PC-9 (cell line): ENCODE measurements around the gene AQR. TPM values are rescaled to one million over a fixed set of nuclear protein-coding genes. Genes with fewer than 3 reads are reported as not detected.

ENCODE experiments used
- BruUV-seq: library from RNA; stranded (reverse); fragments of 400-500 nt; replicated peaks from 2 replicates; lab custom pipeline; 2021; lab: Mats Ljungman, UMichigan
- CTCF ChIA-PET: fragments of 300-600 bp; sonication (Branson Sonifier 250); formaldehyde crosslinking; loops from one replicate; lab custom pipeline; 2022; ENCODE audit warnings: antibody characterized with exemption; lab: Charles Lee
- POLR2A ChIA-PET: fragments of 300-600 bp; sonication (Branson Sonifier 250); formaldehyde crosslinking; loops from one replicate; lab custom pipeline; 2022; ENCODE audit warnings: antibody characterized with exemption; ENCODE audit not compliant: unreplicated experiment; lab: Charles Lee
- DNase-seq, 2 experiments: peaks; one replicate each; pipeline versions ENCODE4 v3.0.0 to v3.0.0-alpha.2; 2015 to 2022; ENCODE audit warnings: mixed read lengths in 1 of 2
- H2AFZ ChIP-seq: fragments of 200-600 bp; sonication (generic); 2 replicates; pipeline ENCODE4 v1.8.1; 2017; ENCODE audit warnings: antibody characterized with exemption
- H3F3A ChIP-seq: fragments of 200-600 bp; sonication (generic); 2 replicates; pipeline ENCODE4 v1.8.1; 2017; ENCODE audit warnings: antibody characterized with exemption, mild to moderate bottlenecking, low read depth; ENCODE audit not compliant: insufficient read depth
- H3K27ac ChIP-seq: fragments of 200-600 bp; sonication (generic); 2 replicates; pipeline ENCODE4 v1.6.1; 2016; ENCODE audit warnings: mixed run types
- H3K27me3 ChIP-seq: fragments of 200-600 bp; sonication (generic); 2 replicates; pipeline ENCODE4 v1.6.1; 2016; ENCODE audit warnings: low read depth, mixed run types; ENCODE audit not compliant: insufficient read depth
- H3K36me3 ChIP-seq: fragments of 200-600 bp; sonication (generic); 2 replicates; pipeline ENCODE4 v1.6.1; 2016; ENCODE audit warnings: low read depth, mixed run types
- H3K4me1 ChIP-seq: fragments of 200-600 bp; sonication (generic); replicated peaks from 2 replicates; pipeline ENCODE4 v1.6.1; 2016; ENCODE audit warnings: mixed run types; ENCODE audit not compliant: insufficient read depth
- H3K4me2 ChIP-seq: fragments of 200-600 bp; sonication (generic); 2 replicates; pipeline ENCODE4 v1.6.1; 2017; ENCODE audit warnings: mixed run types
- H3K4me3 ChIP-seq: fragments of 200-600 bp; sonication (generic); 2 replicates; pipeline ENCODE4 v1.6.1; 2016; ENCODE audit warnings: mixed run types
- H3K79me2 ChIP-seq: fragments of 200-600 bp; sonication (generic); 2 replicates; pipeline ENCODE4 v1.6.1; 2017; ENCODE audit warnings: low read depth, mixed run types
- H3K9me2 ChIP-seq: fragments of 200-600 bp; sonication (generic); 2 replicates; pipeline ENCODE4 v1.8.1; 2017; ENCODE audit warnings: mild to moderate bottlenecking; ENCODE audit not compliant: insufficient read depth
- H3K9me3 ChIP-seq: fragments of 200-600 bp; sonication (generic); 2 replicates; pipeline ENCODE4 v1.8.1; 2016; ENCODE audit warnings: low read depth; ENCODE audit not compliant: insufficient read depth
- H4K20me1 ChIP-seq: fragments of 200-600 bp; sonication (generic); 2 replicates; pipeline ENCODE4 v1.8.1; 2017; ENCODE audit not compliant: insufficient read depth
- EZH2 ChIP-seq: fragments of 200-600 bp; sonication (generic); IDR thresholded peaks from 2 replicates; pipeline ENCODE4 v1.8.0; 2017; ENCODE audit warnings: antibody characterized with exemption, low read depth
- intact Hi-C: fragments of 100-400 bp; cut with micrococcal nuclease; formaldehyde crosslinking; loops from one replicate; pipeline ENCODE4 v1.10.0; 2022; ENCODE audit not compliant: unreplicated experiment
- total RNA-seq: library from RNA; stranded (reverse); gene quantifications from 2 replicates; pipeline ENCODE4 v1.2.3, GENCODE V29; 2021
- TF ChIP-seq, protein P1 (sequence below): fragments of 200-600 bp; sonication (generic); conservative IDR thresholded peaks from 2 replicates; pipeline ENCODE4 v1.6.1; 2017; ENCODE audit warnings: mixed run types, antibody characterized with exemption, mild to moderate bottlenecking, moderate library complexity

Gene AQR
- total RNA-seq, 1 experiment from 2014 or later = 33.6 TPM

DNA sequence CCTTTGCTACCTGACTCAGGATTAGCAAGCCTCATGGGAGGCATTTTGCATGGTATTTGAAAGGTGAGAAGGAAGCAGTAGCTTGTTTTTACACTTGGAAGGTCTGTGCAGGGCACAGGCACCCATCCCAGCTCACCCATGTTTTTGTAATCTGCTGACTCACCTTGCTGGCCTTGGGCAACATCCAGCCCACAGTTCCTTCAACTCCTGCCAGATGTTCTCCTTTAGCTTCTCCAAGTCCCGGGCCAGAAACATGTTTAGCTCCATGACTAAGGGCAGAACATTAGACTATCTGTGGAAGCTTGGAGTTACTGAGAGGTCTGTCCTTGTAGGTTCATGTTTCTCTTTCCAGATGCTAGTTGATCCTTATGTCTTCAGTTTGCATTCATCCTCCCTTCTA lies 31.0 kb upstream of the AQR start:
- Histone ChIP-seq H2AFZ (no peak overlapping the region), H3K27ac (peak overlapping the region; percentile 76)
- POLR2A ChIA-PET = interaction anchor here (0.5 to 1.6 kb wide), 6 partner anchors 12 to 733 kb away, joined by 3 to 24 read pairs (median 4); partner anchors contain the start of gene ZNF770

DNA sequence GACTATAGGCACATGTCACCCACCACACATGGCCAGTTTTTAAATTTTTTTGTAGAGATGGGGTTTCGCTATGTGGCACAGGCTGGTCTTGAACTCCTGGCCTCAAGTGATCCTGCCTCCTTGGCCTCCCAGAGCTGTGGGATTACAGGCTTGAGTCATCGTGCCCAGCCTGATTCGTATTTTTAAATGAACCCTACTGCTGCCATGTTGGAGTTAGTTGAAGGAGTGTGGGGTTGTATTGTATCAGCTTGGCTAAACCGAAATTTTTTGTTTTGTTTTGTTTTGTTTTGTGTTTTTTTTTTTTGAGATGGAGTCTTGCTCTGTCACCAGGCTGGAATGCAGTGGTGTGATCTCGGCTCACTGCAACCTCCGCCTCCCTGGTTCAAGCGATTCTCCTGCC lies 30.4 kb upstream of the AQR start:
- TF ChIP-seq, protein P1, sequence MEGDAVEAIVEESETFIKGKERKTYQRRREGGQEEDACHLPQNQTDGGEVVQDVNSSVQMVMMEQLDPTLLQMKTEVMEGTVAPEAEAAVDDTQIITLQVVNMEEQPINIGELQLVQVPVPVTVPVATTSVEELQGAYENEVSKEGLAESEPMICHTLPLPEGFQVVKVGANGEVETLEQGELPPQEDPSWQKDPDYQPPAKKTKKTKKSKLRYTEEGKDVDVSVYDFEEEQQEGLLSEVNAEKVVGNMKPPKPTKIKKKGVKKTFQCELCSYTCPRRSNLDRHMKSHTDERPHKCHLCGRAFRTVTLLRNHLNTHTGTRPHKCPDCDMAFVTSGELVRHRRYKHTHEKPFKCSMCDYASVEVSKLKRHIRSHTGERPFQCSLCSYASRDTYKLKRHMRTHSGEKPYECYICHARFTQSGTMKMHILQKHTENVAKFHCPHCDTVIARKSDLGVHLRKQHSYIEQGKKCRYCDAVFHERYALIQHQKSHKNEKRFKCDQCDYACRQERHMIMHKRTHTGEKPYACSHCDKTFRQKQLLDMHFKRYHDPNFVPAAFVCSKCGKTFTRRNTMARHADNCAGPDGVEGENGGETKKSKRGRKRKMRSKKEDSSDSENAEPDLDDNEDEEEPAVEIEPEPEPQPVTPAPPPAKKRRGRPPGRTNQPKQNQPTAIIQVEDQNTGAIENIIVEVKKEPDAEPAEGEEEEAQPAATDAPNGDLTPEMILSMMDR = no peak
- no peak for TF ChIP-seq EZH2
- Histone ChIP-seq H3K4me2 (peak overlapping the region; percentile 36; the same call in 1 of the 2 replicates), H3K9me3 (no peaks in the 10 kb centered on the region), H4K20me1 (no peaks in the 10 kb centered on the region), H3F3A (peaks cover 11% of the 10 kb centered on the region; the same call in 1 of the 2 replicates), H3K4me3 (no peak overlapping the region), H3K4me1 (0 out of 2 replicates have a peak, but pooled peaks cover 8% of the 10 kb centered on the region), H3K27ac (peak overlapping the region; percentile 76), H3K79me2 (no peaks in the 10 kb centered on the region), H3K36me3 (no peaks in the 10 kb centered on the region), H3K27me3 (no peaks in the 10 kb centered on the region), H3K9me2 (no peaks in the 10 kb centered on the region), H2AFZ (0 out of 2 replicates have a peak overlapping the region, but pooled peaks have one; percentile 5)
- no peak for DNase-seq
- intact Hi-C loops = loop anchor here (1.0 kb wide), 1 partner anchor 9 kb away; no protein-coding TSS in a partner anchor
- POLR2A ChIA-PET = interaction anchor here (0.6 to 1.6 kb wide), 3 partner anchors 11 to 33 kb away, joined by 4 to 24 read pairs (median 12); partner anchors contain the start of gene ZNF770
- no TSS peak for BruUV-seq
- CTCF ChIA-PET = interaction anchor here (0.6 to 0.9 kb wide), 2 partner anchors 20 to 146 kb away, joined by 3 to 22 read pairs; no protein-coding TSS in a partner anchor

More for the DNA sequence above, 31.0 kb upstream of the AQR start:
- 0 out of 2 replicates have a peak, but pooled peaks cover 8% of the 10 kb centered on the region for H3K4me1 ChIP-seq
- CTCF ChIA-PET = interaction anchor here (0.9 kb wide), 1 partner anchor 19 kb away, joined by 22 read pairs; no protein-coding TSS in a partner anchor
- no peaks in the 10 kb centered on the region for H3K9me2 ChIP-seq
- peak overlapping the region; percentile 36; the same call in 1 of the 2 replicates for H3K4me2 ChIP-seq
- intact Hi-C loops = loop anchor here (1.0 kb wide), 1 partner anchor 9 kb away; no protein-coding TSS in a partner anchor
- H3K4me3 ChIP-seq = no peak overlapping the region
- peak; percentile 81 to 87 for DNase-seq
- no peaks in the 10 kb centered on the region for H3K27me3 ChIP-seq
- TF ChIP-seq EZH2 = no peak
- TF ChIP-seq, protein P1 = no peak
- no TSS peak for BruUV-seq
- H3K79me2 ChIP-seq = no peaks in the 10 kb centered on the region
- H3F3A ChIP-seq = peaks cover 11% of the 10 kb centered on the region; the same call in 1 of the 2 replicates
- H3K36me3 ChIP-seq = no peaks in the 10 kb centered on the region
- no peaks in the 10 kb centered on the region for H4K20me1 ChIP-seq
- no peaks in the 10 kb centered on the region for H3K9me3 ChIP-seq

- Histone ChIP-seq H3F3A (peaks cover 13% of the 10 kb centered on the region; the same call in 1 of the 2 replicates), H2AFZ (no peak overlapping the region), H3K36me3 (no peaks in the 10 kb centered on the region), H3K27ac (no peak overlapping the region), H3K27me3 (no peaks in the 10 kb centered on the region), H3K79me2 (no peaks in the 10 kb centered on the region), H4K20me1 (no peaks in the 10 kb centered on the region), H3K9me3 (no peaks in the 10 kb centered on the region), H3K4me2 (no peak overlapping the region), H3K4me1 (peaks cover 33% of the 10 kb centered on the region), H3K4me3 (no peak overlapping the region), H3K9me2 (no peaks in the 10 kb centered on the region)
- CTCF ChIA-PET = no interaction called here
- intact Hi-C loops = no loop called here
- no peak for DNase-seq
- POLR2A ChIA-PET = no interaction called here
- TF ChIP-seq, protein P1 = no peak
- no peak for TF ChIP-seq EZH2
- no TSS peak for BruUV-seq
Measured at GRCh38 chr15:34994925-34995324, 25.4 kb upstream of the AQR start.
